VCaP (cell line): Measurements from ENCODE around the gene GAST.
A peak's percentile ranks its signal among the peaks of the same experiment; 100 is the strongest.
"Not testable (repeated sequence)": the region's sequence is repeated elsewhere in the genome, so short reads cannot be mapped to it uniquely, and the experiment has no call there.

Source experiments
- H3K27ac ChIP-seq: fragments of 450-650 bp; 2 replicates; pipeline ENCODE4 v1.5.1; 2017
- CTCF ChIP-seq: fragments of 450-650 bp; conservative IDR thresholded peaks from 2 replicates; pipeline ENCODE4 v1.5.1; 2017; ENCODE audit warnings: mild to moderate bottlenecking, moderate library complexity

GAST gene

GRCh38 chr17:41695134-41695661, 16.9 kb upstream of the GAST start:
- H3K27ac ChIP-seq = peak overlapping the region; percentile 13; the same call in 1 of the 2 replicates
- TF ChIP-seq CTCF = no peak

GRCh38 chr17:41695954-41696757, 16.0 kb upstream of the GAST start:
- TF ChIP-seq CTCF = peak; percentile 92
- no peak overlapping the region; the same call in 1 of the 2 replicates for H3K27ac ChIP-seq

GRCh38 chr17:41697122-41697962, 14.8 kb upstream of the GAST start:
- no peak for TF ChIP-seq CTCF
- no peak overlapping the region for H3K27ac ChIP-seq

- H3K27ac ChIP-seq = not testable (repeated sequence)
Measured at GRCh38 chr17:41700843-41701242, 11.3 kb upstream of the GAST start.

GRCh38 chr17:41702712-41703111, 9.4 kb upstream of the GAST start:
- no peak for TF ChIP-seq CTCF
- H3K27ac ChIP-seq = no peak overlapping the region

GRCh38 chr17:41705271-41705991, 6.7 kb upstream of the GAST start:
- TF ChIP-seq CTCF = no peak

GRCh38 chr17:41707803-41708669, 4.1 kb upstream of the GAST start:
- no peak overlapping the region for H3K27ac ChIP-seq
- no peak for TF ChIP-seq CTCF

More at GRCh38 chr17:41705271-41705991, 6.7 kb upstream of the GAST start:
- no peak overlapping the region for H3K27ac ChIP-seq
